CD14-positive monocyte (primary cell): ENCODE measurements around the gene CDC123. TPM values are rescaled to one million over a fixed set of nuclear protein-coding genes. Genes with fewer than 3 reads are reported as not detected.

Source experiments
- DNase-seq, 3 donors: peaks; one replicate each; pipeline ENCODE4 v3.0.0-alpha.2; 2011 to 2022
- H2AFZ ChIP-seq: 2 replicates; pipeline ENCODE4 v1.6.0; 2012; ENCODE audit warnings: mild to moderate bottlenecking, low read depth, low read length, inconsistent platforms; ENCODE audit not compliant: insufficient read depth, poor library complexity, severe bottlenecking
- H3K27ac ChIP-seq, 2 donors: 1 replicate in 1 of 2; 2 replicates in 1 of 2; pipeline ENCODE4 v1.5.1; 2012 to 2013; ENCODE audit warnings: low read length in 2 of 2, control low read depth in 1 of 2, inconsistent platforms in 1 of 2, low read depth in 1 of 2, mild to moderate bottlenecking in 1 of 2
- H3K27me3 ChIP-seq, 2 donors: one replicate each; pipeline versions ENCODE4 v1.6.0 to v1.6.1; 2011 to 2013; ENCODE audit warnings: low read length in 2 of 2; ENCODE audit not compliant: control insufficient read depth in 2 of 2, insufficient read depth in 2 of 2
- H3K36me3 ChIP-seq, 2 donors: replicated peaks in 1 of 2; 1 replicate in 1 of 2; 2 replicates in 1 of 2; pipeline versions ENCODE4 v1.5.1 to v1.6.1; 2012 to 2013; ENCODE audit warnings: low read length in 2 of 2, control low read depth in 1 of 2, inconsistent platforms in 1 of 2, mild to moderate bottlenecking in 1 of 2; ENCODE audit not compliant: insufficient read depth in 2 of 2, control insufficient read depth in 1 of 2
- H3K4me1 ChIP-seq, 2 donors: 1 replicate in 1 of 2; 2 replicates in 1 of 2; pipeline versions ENCODE4 v1.5.1 to v1.6.1; 2012 to 2013; ENCODE audit warnings: low read length in 2 of 2, control low read depth in 1 of 2, inconsistent platforms in 1 of 2, mild to moderate bottlenecking in 1 of 2, moderate library complexity in 1 of 2; ENCODE audit not compliant: insufficient read depth in 2 of 2, control insufficient read depth in 1 of 2
- H3K4me2 ChIP-seq: replicated peaks from 2 replicates; pipeline ENCODE3; 2012; ENCODE audit warnings: low read length, moderate library complexity, mild to moderate bottlenecking; ENCODE audit not compliant: poor library complexity, severe bottlenecking; ENCODE audit errors: extremely low read depth
- H3K4me3 ChIP-seq, 3 experiments: fragments of 200-600 bp in 1 of 3; sonication (generic) in 1 of 3; replicated peaks in 1 of 3; 1 replicate in 2 of 3; 2 replicates in 1 of 3; pipeline ENCODE4 v1.5.1; 2011 to 2013; ENCODE audit warnings: low read length in 3 of 3, mild to moderate bottlenecking in 3 of 3, control low read depth in 2 of 3, low read depth in 2 of 3, inconsistent platforms in 1 of 3, moderate library complexity in 1 of 3
- H3K79me2 ChIP-seq: 2 replicates; pipeline ENCODE4 v1.6.0; 2012; ENCODE audit warnings: mild to moderate bottlenecking, control low read depth, inconsistent platforms, low read length, moderate library complexity; ENCODE audit not compliant: insufficient read depth
- H3K9ac ChIP-seq: 2 replicates; pipeline ENCODE4 v1.6.0; 2017; ENCODE audit warnings: low read length, mild to moderate bottlenecking; ENCODE audit not compliant: insufficient read depth, poor library complexity, severe bottlenecking
- H3K9me3 ChIP-seq, 2 donors: replicated peaks in 1 of 2; 1 replicate in 1 of 2; 2 replicates in 1 of 2; pipeline versions ENCODE4 v1.5.1 to v1.6.1; 2012 to 2013; ENCODE audit warnings: low read length in 2 of 2, control low read depth in 1 of 2; ENCODE audit not compliant: control insufficient read depth in 1 of 2, insufficient read depth in 1 of 2
- H4K20me1 ChIP-seq: 2 replicates; pipeline ENCODE4 v1.6.0; 2012; ENCODE audit warnings: mild to moderate bottlenecking, low read length, control low read depth, moderate library complexity; ENCODE audit not compliant: insufficient read depth
- H3K27ac Mint-ChIP-seq, 7 donors: one replicate each; pipeline ENCODE4 v1.8.0; 2020; ENCODE audit warnings: mild to moderate bottlenecking in 7 of 7, mixed read lengths in 7 of 7, moderate library complexity in 6 of 7, inconsistent platforms in 2 of 7
- H3K27me3 Mint-ChIP-seq, 3 donors: one replicate each; pipeline ENCODE4 v1.8.0; 2021 to 2022; ENCODE audit warnings: low read depth in 3 of 3, mild to moderate bottlenecking in 3 of 3, mixed read lengths in 3 of 3, moderate library complexity in 3 of 3, inconsistent platforms in 1 of 3
- H3K36me3 Mint-ChIP-seq, 2 donors: one replicate each; pipeline ENCODE4 v1.8.0; 2020; ENCODE audit warnings: mixed read lengths in 2 of 2, inconsistent platforms in 1 of 2, mild to moderate bottlenecking in 1 of 2
- H3K4me1 Mint-ChIP-seq: one replicate; pipeline ENCODE4 v1.8.0; 2020; ENCODE audit warnings: mild to moderate bottlenecking, mixed read lengths
- H3K4me3 Mint-ChIP-seq, 2 donors: one replicate each; pipeline ENCODE4 v1.8.0; 2020; ENCODE audit warnings: mild to moderate bottlenecking in 2 of 2, mixed read lengths in 2 of 2, moderate library complexity in 1 of 2
- H3K9me3 Mint-ChIP-seq, 7 donors: one replicate each; pipeline ENCODE4 v1.8.0; 2020 to 2022; ENCODE audit warnings: mixed read lengths in 7 of 7, mild to moderate bottlenecking in 6 of 7, moderate library complexity in 6 of 7, inconsistent platforms in 2 of 7
- WGBS: methylation state at CpG from one replicate; pipeline ENCODE4 v1.1.5; 2013; ENCODE audit warnings: missing lambda C conversion rate; ENCODE audit not compliant: insufficient coverage; 5-methylcytosine and 5-hydroxymethylcytosine counted together
- intact Hi-C, 2 donors: fragments of 100-400 bp; cut with micrococcal nuclease; formaldehyde crosslinking; loops; one replicate each; pipeline versions ENCODE4 v1.15.0 to v1.15.1; 2023
- polyA plus RNA-seq, 3 donors: library from polyadenylated mRNA; depleted of rRNA in 1 of 3; unstranded in 2 of 3; stranded (reverse) in 1 of 3; fragments of 300-500 nt in 2 of 3; fragments of >200 nt in 1 of 3; fragmentation: Illumina TruSeq in 2 of 3; gene quantifications; 1 replicate in 2 of 3; 2 replicates in 1 of 3; pipeline ENCODE4 v1.2.3, GENCODE V29; 2012 to 2021
- TF ChIP-seq, protein P1 (sequence below): fragments of 200-600 bp; IDR thresholded peaks from one replicate; pipeline ENCODE4 v1.8.0; 2022; ENCODE audit warnings: antibody characterized with exemption, mild to moderate bottlenecking

Gene CDC123
- polyA plus RNA-seq, 3 donors = 38.2 to 78.7 (median 76.0) TPM

DNA sequence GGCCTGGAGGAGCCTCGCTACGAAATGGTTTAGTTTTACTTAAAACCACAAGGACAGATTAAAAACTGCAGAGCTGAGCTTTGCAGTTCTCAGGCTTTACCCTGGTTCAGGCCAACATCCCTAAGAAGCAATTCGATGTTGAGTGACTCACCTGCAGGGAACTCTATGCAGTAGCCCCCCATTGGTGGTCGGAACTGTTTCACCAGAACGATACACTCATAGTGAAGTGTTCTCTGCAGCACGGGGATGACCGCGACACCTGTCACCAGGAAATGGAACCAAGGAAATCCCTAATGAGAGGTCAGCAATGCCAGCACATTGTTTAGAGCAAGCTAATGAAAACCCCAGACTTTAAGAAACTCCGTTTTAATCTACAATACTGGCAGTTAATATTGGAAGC is 18.3 kb upstream of the CDC123 start:
- H3K27ac Mint-ChIP-seq = peak overlapping the region in 1 of 7 donors; percentile 10
- H3K4me1 ChIP-seq = peaks cover 28 to 31% of the 10 kb centered on the region in 2 donors
- H3K36me3 Mint-ChIP-seq = peaks cover 55 to 77% of the 10 kb centered on the region in 2 donors
- no peak overlapping the region for H3K4me2 ChIP-seq
- H2AFZ ChIP-seq = no peak overlapping the region
- H3K9ac ChIP-seq = no peak overlapping the region
- peaks cover 32% of the 10 kb centered on the region for H4K20me1 ChIP-seq
- DNase-seq = no peak
- no peaks in the 10 kb centered on the region for H3K9me3 ChIP-seq
- no peaks in the 10 kb centered on the region for H3K79me2 ChIP-seq
- peaks cover 35 to 60% of the 10 kb centered on the region in 2 donors for H3K36me3 ChIP-seq
- TF ChIP-seq, protein P1, sequence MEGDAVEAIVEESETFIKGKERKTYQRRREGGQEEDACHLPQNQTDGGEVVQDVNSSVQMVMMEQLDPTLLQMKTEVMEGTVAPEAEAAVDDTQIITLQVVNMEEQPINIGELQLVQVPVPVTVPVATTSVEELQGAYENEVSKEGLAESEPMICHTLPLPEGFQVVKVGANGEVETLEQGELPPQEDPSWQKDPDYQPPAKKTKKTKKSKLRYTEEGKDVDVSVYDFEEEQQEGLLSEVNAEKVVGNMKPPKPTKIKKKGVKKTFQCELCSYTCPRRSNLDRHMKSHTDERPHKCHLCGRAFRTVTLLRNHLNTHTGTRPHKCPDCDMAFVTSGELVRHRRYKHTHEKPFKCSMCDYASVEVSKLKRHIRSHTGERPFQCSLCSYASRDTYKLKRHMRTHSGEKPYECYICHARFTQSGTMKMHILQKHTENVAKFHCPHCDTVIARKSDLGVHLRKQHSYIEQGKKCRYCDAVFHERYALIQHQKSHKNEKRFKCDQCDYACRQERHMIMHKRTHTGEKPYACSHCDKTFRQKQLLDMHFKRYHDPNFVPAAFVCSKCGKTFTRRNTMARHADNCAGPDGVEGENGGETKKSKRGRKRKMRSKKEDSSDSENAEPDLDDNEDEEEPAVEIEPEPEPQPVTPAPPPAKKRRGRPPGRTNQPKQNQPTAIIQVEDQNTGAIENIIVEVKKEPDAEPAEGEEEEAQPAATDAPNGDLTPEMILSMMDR = no peak
- H3K4me3 Mint-ChIP-seq = no peak overlapping the region
- intact Hi-C loops = no loop called here
- H3K9me3 Mint-ChIP-seq = no peaks in the 10 kb centered on the region
- no peak overlapping the region for H3K4me3 ChIP-seq
- H3K4me1 Mint-ChIP-seq = peaks cover 43% of the 10 kb centered on the region
- peaks cover 0 to 12% (median 2%) of the 10 kb centered on the region in 3 donors for H3K27me3 Mint-ChIP-seq
- H3K27ac ChIP-seq = no peak overlapping the region
- H3K27me3 ChIP-seq = no peaks in the 10 kb centered on the region
- WGBS = 100% methylated on average over 6 of the region's 9 CpGs

DNA sequence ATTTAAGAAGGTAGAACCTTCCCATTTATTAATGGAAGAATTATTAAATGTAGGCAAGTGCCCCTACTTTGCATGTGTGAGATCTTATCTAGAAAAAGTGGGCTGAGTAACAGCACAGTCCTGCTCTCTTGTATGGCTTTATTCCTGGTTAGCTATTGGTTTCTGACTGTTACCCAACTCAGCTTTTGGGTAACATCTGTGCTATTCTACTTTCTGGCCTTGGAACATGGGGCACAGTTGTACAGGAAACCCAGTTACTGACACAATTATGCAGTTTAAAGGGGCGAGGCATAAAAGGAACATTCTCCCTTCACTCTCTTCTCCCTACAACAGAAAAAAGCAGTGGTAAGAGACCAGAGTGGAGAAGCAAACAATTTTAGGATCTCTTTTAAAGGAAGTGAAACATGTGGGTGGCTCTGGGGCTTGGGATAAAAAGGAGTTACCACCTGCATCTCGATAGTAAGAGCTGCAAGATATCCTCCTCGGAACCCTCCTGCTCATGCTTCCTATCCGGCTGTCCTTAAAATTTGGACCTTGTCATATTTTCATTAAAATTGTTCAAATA is 16.3 kb upstream of the CDC123 start:
- WGBS = no CpG with 5 or more reads among the region's 4 CpGs
- Histone ChIP-seq H3K36me3 (peaks cover 26 to 52% of the 10 kb centered on the region in 2 donors), H3K4me2 (no peak overlapping the region), H3K4me3 (no peak overlapping the region), H3K9ac (no peak overlapping the region), H3K4me1 (peaks cover 28 to 31% of the 10 kb centered on the region in 2 donors), H4K20me1 (peaks cover 32% of the 10 kb centered on the region), H3K9me3 (no peaks in the 10 kb centered on the region), H3K27me3 (no peaks in the 10 kb centered on the region), H3K79me2 (no peaks in the 10 kb centered on the region), H2AFZ (no peak overlapping the region), H3K27ac (no peak overlapping the region)
- Mint-ChIP-seq H3K9me3 (no peaks in the 10 kb centered on the region), H3K36me3 (peaks cover 47 to 69% of the 10 kb centered on the region in 2 donors), H3K27me3 (peaks cover 0 to 12% (median 2%) of the 10 kb centered on the region in 3 donors), H3K4me3 (no peak overlapping the region), H3K27ac (no peak overlapping the region), H3K4me1 (peaks cover 43% of the 10 kb centered on the region)
- TF ChIP-seq, protein P1 = no peak
- intact Hi-C loops = no loop called here
- DNase-seq = no peak
